KMS-11 (cell line): ENCODE data around the gene SYCP2.

Experiments used
- H2AFZ ChIP-seq: fragments of 200-600 bp; sonication (generic); 2 replicates; pipeline ENCODE4 v1.6.1; 2016; ENCODE audit warnings: antibody characterized with exemption, mixed run types, low read depth
- H3K27ac ChIP-seq: fragments of 200-600 bp; sonication (generic); 2 replicates; pipeline ENCODE4 v1.6.1; 2016; ENCODE audit warnings: mild to moderate bottlenecking, mixed run types
- H3K27me3 ChIP-seq: fragments of 200-600 bp; sonication (generic); 2 replicates; pipeline ENCODE4 v1.6.1; 2017; ENCODE audit warnings: mild to moderate bottlenecking, low read depth, mixed run types, moderate library complexity; ENCODE audit not compliant: insufficient read depth
- H3K36me3 ChIP-seq: fragments of 200-600 bp; sonication (generic); 2 replicates; pipeline ENCODE4 v1.6.1; 2017; ENCODE audit warnings: mild to moderate bottlenecking, mixed run types; ENCODE audit not compliant: insufficient read depth
- H3K4me1 ChIP-seq: fragments of 200-600 bp; sonication (generic); 2 replicates; pipeline ENCODE4 v1.6.1; 2016; ENCODE audit warnings: mild to moderate bottlenecking, low read depth, mixed run types; ENCODE audit not compliant: poor library complexity, severe bottlenecking
- H3K4me2 ChIP-seq: fragments of 200-600 bp; sonication (generic); 2 replicates; pipeline ENCODE4 v1.7.0; 2016; ENCODE audit warnings: mild to moderate bottlenecking, mixed run types
- H3K4me3 ChIP-seq: fragments of 200-600 bp; sonication (generic); IDR thresholded peaks from 2 replicates; pipeline ENCODE4 v1.6.1; 2017; ENCODE audit warnings: low read depth, low read length, mixed read lengths; ENCODE audit not compliant: insufficient read depth
- H3K79me2 ChIP-seq: fragments of 200-600 bp; sonication (generic); 2 replicates; pipeline ENCODE4 v1.6.1; 2016; ENCODE audit warnings: low read depth, mixed run types; ENCODE audit not compliant: insufficient read depth
- H3K9ac ChIP-seq: fragments of 200-600 bp; sonication (generic); 2 replicates; pipeline ENCODE4 v1.6.1; 2016; ENCODE audit warnings: mild to moderate bottlenecking, mixed run types
- H4K20me1 ChIP-seq: fragments of 200-600 bp; sonication (generic); 2 replicates; pipeline ENCODE4 v1.6.1; 2016; ENCODE audit warnings: mild to moderate bottlenecking, mixed run types; ENCODE audit not compliant: insufficient read depth
- CTCF ChIP-seq: fragments of 200-600 bp; sonication (generic); conservative IDR thresholded peaks from 2 replicates; pipeline ENCODE4 v1.6.1; 2017; ENCODE audit warnings: low read depth, mild to moderate bottlenecking, antibody characterized with exemption, low read length, moderate library complexity, mixed read lengths

SYCP2 gene

GRCh38 chr20:59817406-59817805 is 116.0 kb downstream of the SYCP2 start:
- Histone ChIP-seq H3K4me3 (no peak overlapping the region), H3K9ac (no peak overlapping the region), H3K27ac (no peak overlapping the region), H3K27me3 (no peaks in the 10 kb centered on the region), H2AFZ (no peak overlapping the region), H4K20me1 (no peaks in the 10 kb centered on the region), H3K4me2 (no peak overlapping the region), H3K4me1 (no peaks in the 10 kb centered on the region), H3K79me2 (no peaks in the 10 kb centered on the region), H3K36me3 (no peaks in the 10 kb centered on the region)
- TF ChIP-seq CTCF = no peak

GRCh38 chr20:59816146-59816738 is 117.2 kb downstream of the SYCP2 start:
- H3K4me2 ChIP-seq = no peak overlapping the region
- H4K20me1 ChIP-seq = no peaks in the 10 kb centered on the region
- no peaks in the 10 kb centered on the region for H3K27me3 ChIP-seq
- no peaks in the 10 kb centered on the region for H3K79me2 ChIP-seq
- no peaks in the 10 kb centered on the region for H3K4me1 ChIP-seq
- H3K4me3 ChIP-seq = no peak overlapping the region
- TF ChIP-seq CTCF = no peak
- H3K9ac ChIP-seq = no peak overlapping the region
- no peaks in the 10 kb centered on the region for H3K36me3 ChIP-seq
- H3K27ac ChIP-seq = no peak overlapping the region
- H2AFZ ChIP-seq = no peak overlapping the region

GRCh38 chr20:59814840-59815340 is 118.5 kb downstream of the SYCP2 start:
- H3K9ac ChIP-seq = no peak overlapping the region
- no peaks in the 10 kb centered on the region for H3K27me3 ChIP-seq
- no peaks in the 10 kb centered on the region for H3K36me3 ChIP-seq
- H3K79me2 ChIP-seq = no peaks in the 10 kb centered on the region
- H2AFZ ChIP-seq = no peak overlapping the region
- H3K4me1 ChIP-seq = no peaks in the 10 kb centered on the region
- TF ChIP-seq CTCF = no peak
- no peaks in the 10 kb centered on the region for H4K20me1 ChIP-seq
- no peak overlapping the region for H3K4me3 ChIP-seq
- no peak overlapping the region for H3K4me2 ChIP-seq
- no peak overlapping the region for H3K27ac ChIP-seq

- TF ChIP-seq CTCF = no peak
- no peak overlapping the region for H3K9ac ChIP-seq
- H3K4me2 ChIP-seq = no peak overlapping the region
- no peaks in the 10 kb centered on the region for H3K27me3 ChIP-seq
- H2AFZ ChIP-seq = no peak overlapping the region
- H3K4me3 ChIP-seq = no peak overlapping the region
- H3K4me1 ChIP-seq = no peaks in the 10 kb centered on the region
- H4K20me1 ChIP-seq = no peaks in the 10 kb centered on the region
- H3K36me3 ChIP-seq = no peaks in the 10 kb centered on the region
- H3K27ac ChIP-seq = no peak overlapping the region
- H3K79me2 ChIP-seq = no peaks in the 10 kb centered on the region
Observed at GRCh38 chr20:59813948-59814839, 119.2 kb downstream of the SYCP2 start.
